Stimulated activated naive CD4-positive, alpha-beta T cell (primary cell): Measurements from ENCODE around the gene OSBPL9.
"Not testable (repeated sequence)": the region's sequence is repeated elsewhere in the genome, so short reads cannot be mapped to it uniquely, and the experiment has no call there.

Experiments used
- DNase-seq, 6 experiments: peaks; one replicate each; lab custom pipeline; 2025; lab: John Stamatoyannopoulos, UW

Gene OSBPL9

GRCh38 chr1:51664421-51665240 lies 47.7 kb downstream of the OSBPL9 start:
- no peak for DNase-seq

- DNase-seq: no peak
Observed at GRCh38 chr1:51666478-51666877, 49.6 kb downstream of the OSBPL9 start.

GRCh38 chr1:51667561-51667960 lies 50.7 kb downstream of the OSBPL9 start:
- DNase-seq: no peak

GRCh38 chr1:51669272-51669671 lies 52.4 kb downstream of the OSBPL9 start:
- no peak for DNase-seq

- no peak for DNase-seq
Observed at GRCh38 chr1:51669816-51670215, 52.9 kb downstream of the OSBPL9 start.

- no peak for DNase-seq
Observed at GRCh38 chr1:51671527-51672325, 54.8 kb downstream of the OSBPL9 start.

GRCh38 chr1:51673279-51673678 lies 56.4 kb downstream of the OSBPL9 start:
- no peak for DNase-seq

- DNase-seq: no peak
Observed at GRCh38 chr1:51675177-51675780, 58.4 kb downstream of the OSBPL9 start.

- no peak for DNase-seq
Observed at GRCh38 chr1:51679435-51679834, 62.5 kb downstream of the OSBPL9 start.

- no peak for DNase-seq
Observed at GRCh38 chr1:51684776-51685175, 67.9 kb downstream of the OSBPL9 start.

- DNase-seq: no peak
Observed at GRCh38 chr1:51686450-51686849, 69.6 kb downstream of the OSBPL9 start.

- DNase-seq: no peak
Observed at GRCh38 chr1:51689075-51689440, 72.2 kb downstream of the OSBPL9 start.

GRCh38 chr1:51689643-51690042 lies 72.8 kb downstream of the OSBPL9 start:
- no peak for DNase-seq

- DNase-seq: no peak
Observed at GRCh38 chr1:51690285-51690961, 73.5 kb downstream of the OSBPL9 start.

- DNase-seq: no peak
Observed at GRCh38 chr1:51691920-51692319, 75.0 kb downstream of the OSBPL9 start.

GRCh38 chr1:51693419-51694155 lies 76.7 kb downstream of the OSBPL9 start:
- DNase-seq: no peak

GRCh38 chr1:51697166-51697565 lies 80.3 kb downstream of the OSBPL9 start:
- no peak for DNase-seq

- no peak for DNase-seq
Observed at GRCh38 chr1:51699391-51699790, 82.5 kb downstream of the OSBPL9 start.

GRCh38 chr1:51701782-51702181 lies 84.9 kb downstream of the OSBPL9 start:
- DNase-seq: not testable (repeated sequence)

- not testable (repeated sequence) for DNase-seq
Observed at GRCh38 chr1:51702220-51702619, 85.3 kb downstream of the OSBPL9 start.

GRCh38 chr1:51705035-51705434 lies 88.1 kb downstream of the OSBPL9 start:
- no peak for DNase-seq
